MCF 10A (cell line): Measurements from ENCODE around the gene CD79B. TPM values are rescaled to one million over a fixed set of nuclear protein-coding genes. Genes with fewer than 3 reads are reported as not detected.
"Not testable (repeated sequence)": the region's sequence is repeated elsewhere in the genome, so short reads cannot be mapped to it uniquely, and the experiment has no call there.

Experiments
- BruUV-seq: library from RNA; stranded (reverse); fragments of 400-500 nt; replicated peaks from 2 replicates; lab custom pipeline; 2021; lab: Mats Ljungman, UMichigan
- CTCF ChIA-PET: fragments of 300-600 bp; sonication (Branson Sonifier 250); formaldehyde crosslinking; extraction: SDS; loops from one replicate; lab custom pipeline; 2021; ENCODE audit warnings: antibody characterized with exemption, inconsistent platforms; lab: Yijun Ruan, JAX
- POLR2A ChIA-PET: fragments of 300-600, 350-650 bp; sonication (Branson Sonifier 250); formaldehyde crosslinking; extraction: SDS; loops from one replicate; lab custom pipeline; 2020; ENCODE audit warnings: antibody characterized with exemption, inconsistent platforms; lab: Yijun Ruan, JAX
- DNase-seq: peaks from one replicate; pipeline ENCODE4 v3.0.0-alpha.2; 2018; ENCODE audit not compliant: unreplicated experiment
- H3K27ac Mint-ChIP-seq: one replicate; pipeline ENCODE4 v1.8.0; 2022; ENCODE audit warnings: mild to moderate bottlenecking, low read depth, mixed read lengths; ENCODE audit not compliant: unreplicated experiment
- H3K27me3 Mint-ChIP-seq: one replicate; pipeline ENCODE4 v1.8.0; 2022; ENCODE audit warnings: mixed read lengths; ENCODE audit not compliant: insufficient read depth, unreplicated experiment
- H3K36me3 Mint-ChIP-seq: one replicate; pipeline ENCODE4 v1.8.0; 2022; ENCODE audit warnings: mild to moderate bottlenecking, moderate library complexity, mixed read lengths; ENCODE audit not compliant: insufficient read depth, unreplicated experiment
- H3K4me1 Mint-ChIP-seq: one replicate; pipeline ENCODE4 v1.8.0; 2022; ENCODE audit warnings: mixed read lengths; ENCODE audit not compliant: insufficient read depth, unreplicated experiment
- H3K4me3 Mint-ChIP-seq: one replicate; pipeline ENCODE4 v1.8.0; 2022; ENCODE audit warnings: mild to moderate bottlenecking, moderate library complexity, mixed read lengths; ENCODE audit not compliant: unreplicated experiment
- H3K9me3 Mint-ChIP-seq: one replicate; pipeline ENCODE4 v1.8.0; 2022; ENCODE audit warnings: mixed read lengths; ENCODE audit not compliant: unreplicated experiment
- CTCF ChIP-seq: fragments of 200-600 bp; IDR thresholded peaks from one replicate; pipeline ENCODE4 v1.8.0; 2022; ENCODE audit warnings: antibody characterized with exemption, mild to moderate bottlenecking; ENCODE audit not compliant: unreplicated experiment
- intact Hi-C: fragments of 100-400 bp; cut with micrococcal nuclease; formaldehyde crosslinking; loops from 2 replicates; pipeline ENCODE4 v1.14.1; 2022
- total RNA-seq: library from RNA; stranded (reverse); gene quantifications from 2 replicates; pipeline ENCODE4 v1.2.3, GENCODE V29; 2022

The CD79B gene
- total RNA-seq, 1 experiment from 2014 or later = not detected

DNA sequence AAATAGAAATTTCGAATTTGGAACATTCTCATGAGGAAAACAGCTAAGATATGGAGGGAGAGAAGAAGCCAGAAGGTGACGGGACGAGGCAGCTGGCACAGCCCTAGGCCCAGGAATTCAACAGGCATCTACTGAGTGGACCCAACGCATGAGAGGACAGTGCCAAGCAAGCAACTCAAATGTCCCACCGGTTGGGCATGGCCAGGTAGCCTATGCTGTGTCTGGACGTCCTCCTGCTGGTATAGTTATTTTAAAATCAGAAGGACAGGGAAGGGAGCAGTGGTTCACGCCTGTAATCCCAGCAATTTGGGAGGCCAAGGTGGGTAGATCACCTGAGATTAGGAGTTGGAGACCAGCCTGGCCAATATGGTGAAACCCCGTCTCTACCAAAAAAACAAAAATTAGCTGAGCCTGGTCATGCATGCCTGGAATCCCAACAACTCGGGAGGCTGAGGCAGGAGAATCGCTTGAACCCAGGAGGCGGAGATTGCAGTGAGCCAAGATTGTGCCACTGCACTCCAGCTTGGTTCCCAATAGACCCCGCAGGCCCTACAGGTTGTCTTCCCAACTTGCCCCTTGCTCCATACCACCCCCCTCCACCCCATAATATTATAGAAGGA lies 15.5 kb downstream of the CD79B start:
- Mint-ChIP-seq H3K27me3 (peaks cover 13% of the 10 kb centered on the region), H3K4me3 (no peak overlapping the region), H3K36me3 (peaks cover 6% of the 10 kb centered on the region), H3K9me3 (no peaks in the 10 kb centered on the region), H3K27ac (no peak overlapping the region), H3K4me1 (peaks cover 5% of the 10 kb centered on the region)
- POLR2A ChIA-PET = interaction anchor here (1.2 kb wide), 1 partner anchor 217 kb away, joined by 4 read pairs; no protein-coding TSS in a partner anchor
- CTCF ChIA-PET = interaction anchor here (0.6 to 5.0 kb wide), 4 partner anchors 10 to 217 kb away, joined by 3 to 40 read pairs (median 18); no protein-coding TSS in a partner anchor
- BruUV-seq = no TSS peak
- no peak for TF ChIP-seq CTCF
- intact Hi-C loops = loop anchor here (10.0 kb wide), 1 partner anchor 368 kb away; no protein-coding TSS in a partner anchor
- no peak for DNase-seq

DNA sequence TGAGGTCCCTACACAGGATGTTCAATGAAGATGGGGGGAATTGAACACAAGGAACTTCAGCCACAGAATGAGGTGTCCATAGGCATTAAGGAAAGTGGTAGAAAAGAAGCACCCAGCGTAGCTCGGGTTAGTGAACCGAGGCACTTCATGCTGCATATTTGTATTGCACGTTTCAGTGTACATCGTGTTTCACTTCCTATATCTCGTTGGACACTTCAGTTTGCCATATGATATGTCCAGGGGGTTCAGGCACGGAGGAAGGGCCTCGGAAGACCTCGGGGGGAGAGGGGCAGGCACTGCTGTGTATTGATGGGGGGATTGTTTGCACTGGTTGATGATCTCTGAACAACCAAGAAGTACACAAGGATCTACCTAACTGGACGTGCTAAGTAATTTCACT lies 16.4 kb downstream of the CD79B start:
- not testable (repeated sequence) for H3K9me3 Mint-ChIP-seq, BruUV-seq, H3K4me3 Mint-ChIP-seq, H3K36me3 Mint-ChIP-seq, DNase-seq, H3K4me1 Mint-ChIP-seq, H3K27ac Mint-ChIP-seq
- POLR2A ChIA-PET = interaction anchor here (1.2 kb wide), 1 partner anchor 218 kb away, joined by 4 read pairs; no protein-coding TSS in a partner anchor
- CTCF ChIA-PET = interaction anchor here (0.7 to 5.0 kb wide), 3 partner anchors 110 to 217 kb away, joined by 3 to 40 read pairs (median 3); no protein-coding TSS in a partner anchor
- H3K27me3 Mint-ChIP-seq = peaks cover 13% of the 10 kb centered on the region
- intact Hi-C loops = loop anchor here (10.0 kb wide), 1 partner anchor 369 kb away; no protein-coding TSS in a partner anchor

- no peak for DNase-seq
- H3K27ac Mint-ChIP-seq = no peak overlapping the region
- BruUV-seq = no TSS peak
- no peak for TF ChIP-seq CTCF
- POLR2A ChIA-PET = no interaction called here
- CTCF ChIA-PET = interaction anchor here (1.1 kb wide), 1 partner anchor 11 kb away, joined by 3 read pairs; no protein-coding TSS in a partner anchor
- peaks cover 7% of the 10 kb centered on the region for H3K36me3 Mint-ChIP-seq
- peaks cover 5% of the 10 kb centered on the region for H3K4me1 Mint-ChIP-seq
- H3K9me3 Mint-ChIP-seq = no peaks in the 10 kb centered on the region
- intact Hi-C loops = loop anchor here (5.0 to 10.0 kb wide), 2 partner anchors 33 to 370 kb away; no protein-coding TSS in a partner anchor
- H3K4me3 Mint-ChIP-seq = no peak overlapping the region
- H3K27me3 Mint-ChIP-seq = peaks cover 18% of the 10 kb centered on the region
Observed at GRCh38 chr17:63914471-63914870, 17.7 kb downstream of the CD79B start.

- Mint-ChIP-seq H3K4me1 (no peaks in the 10 kb centered on the region), H3K4me3 (no peak overlapping the region), H3K9me3 (no peaks in the 10 kb centered on the region), H3K36me3 (peaks cover 7% of the 10 kb centered on the region), H3K27me3 (peaks cover 29% of the 10 kb centered on the region), H3K27ac (no peak overlapping the region)
- peak; percentile 36 for DNase-seq
- ChIA-PET CTCF (interaction anchor here (0.5 to 4.0 kb wide), 24 partner anchors 9 to 556 kb away, joined by 3 to 20 read pairs (median 4); partner anchors contain the start of gene ICAM2), POLR2A (no interaction called here)
- no TSS peak for BruUV-seq
- intact Hi-C loops = loop anchor here (5.0 to 10.0 kb wide), 2 partner anchors 36 to 373 kb away; no protein-coding TSS in a partner anchor
- TF ChIP-seq CTCF = peak; percentile 83
Observed at GRCh38 chr17:63911657-63912100, 20.5 kb downstream of the CD79B start.
